ENCODE data around the gene U2AF1L4.
A peak's percentile ranks its signal among the peaks of the same experiment; 100 is the strongest.
"Not testable (repeated sequence)": the region's sequence is repeated elsewhere in the genome, so short reads cannot be mapped to it uniquely, and the experiment has no call there.

U2AF1L4 gene

DNA sequence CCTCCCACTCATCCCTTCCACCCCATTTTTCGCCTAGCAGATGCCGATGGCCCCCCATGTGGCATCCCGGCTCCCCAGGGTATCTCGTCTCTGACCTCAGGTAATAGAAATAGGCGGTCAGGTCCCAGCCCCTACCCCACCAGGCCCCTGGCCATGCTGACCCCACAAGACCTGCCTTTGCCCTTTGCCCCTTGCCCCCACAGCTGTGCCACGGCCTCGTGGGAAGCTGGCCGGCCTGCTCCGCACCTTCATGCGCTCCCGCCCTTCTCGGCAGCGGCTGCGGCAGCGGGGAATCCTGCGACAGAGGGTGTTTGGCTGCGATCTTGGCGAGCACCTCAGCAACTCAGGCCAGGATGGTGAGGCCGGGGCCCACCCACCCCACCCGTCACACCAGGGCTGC is 35.5 kb upstream of the U2AF1L4 start:
- DNase-seq (ENCODE audit: low read depth): no peak

DNA sequence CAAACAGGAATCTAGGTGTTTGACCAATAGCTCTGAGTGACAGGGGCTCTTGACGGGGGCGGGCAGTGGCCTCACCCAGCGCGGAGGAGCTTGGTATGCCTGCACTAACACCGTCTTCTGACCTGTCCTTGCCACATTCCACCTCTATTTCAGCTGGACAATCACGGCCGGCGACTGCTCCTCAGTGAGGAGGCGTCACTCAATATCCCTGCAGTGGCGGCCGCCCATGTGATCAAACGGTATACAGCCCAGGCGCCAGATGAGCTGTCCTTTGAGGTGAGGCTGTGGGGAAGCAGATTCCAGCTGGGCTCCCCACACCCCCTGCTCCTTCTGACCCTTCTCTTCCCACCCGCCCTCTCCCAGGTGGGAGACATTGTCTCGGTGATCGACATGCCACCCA is 34.8 kb upstream of the U2AF1L4 start:
- no peak for DNase-seq (ENCODE audit: low read depth)

DNA sequence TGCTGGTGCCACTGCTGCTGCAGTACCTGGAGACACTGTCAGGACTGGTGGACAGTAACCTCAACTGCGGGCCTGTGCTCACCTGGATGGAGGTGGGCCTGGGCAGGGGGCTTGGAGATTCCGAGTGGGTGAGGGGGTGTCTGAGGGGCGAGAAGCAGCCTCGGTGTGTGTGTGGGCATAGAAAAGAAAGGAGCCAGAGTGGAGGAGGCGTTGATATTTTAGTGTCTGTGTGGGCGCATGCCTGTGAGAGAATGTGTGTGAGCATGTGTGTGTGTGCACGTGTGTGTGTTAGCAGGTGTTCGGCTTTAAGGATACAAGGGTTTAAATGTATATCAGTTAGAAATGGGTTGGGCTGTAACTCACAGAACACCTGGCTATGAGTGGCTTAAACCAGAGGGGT is 33.8 kb upstream of the U2AF1L4 start:
- no peak for DNase-seq (ENCODE audit: low read depth)

DNA sequence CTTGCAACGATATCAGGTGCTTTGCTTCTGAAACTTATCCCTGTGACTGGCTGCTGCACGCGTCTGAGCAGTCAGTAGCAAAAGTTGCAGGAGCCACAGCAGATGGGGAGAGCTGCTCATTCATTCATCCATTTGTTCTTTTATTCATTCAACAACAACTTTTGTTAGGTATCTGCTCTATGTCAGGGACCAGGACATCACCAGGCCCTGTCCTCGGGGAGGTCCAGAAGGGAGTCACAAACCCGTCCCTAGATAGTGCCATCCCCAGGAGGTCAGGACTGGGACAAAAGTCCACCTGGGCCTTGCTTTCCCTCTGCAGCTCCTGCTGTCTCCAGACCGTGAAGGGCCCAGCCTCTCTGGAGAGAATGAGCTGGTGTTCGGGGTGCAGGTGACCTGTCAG is 32.7 kb upstream of the U2AF1L4 start:
- DNase-seq (ENCODE audit: low read depth): no peak

DNA sequence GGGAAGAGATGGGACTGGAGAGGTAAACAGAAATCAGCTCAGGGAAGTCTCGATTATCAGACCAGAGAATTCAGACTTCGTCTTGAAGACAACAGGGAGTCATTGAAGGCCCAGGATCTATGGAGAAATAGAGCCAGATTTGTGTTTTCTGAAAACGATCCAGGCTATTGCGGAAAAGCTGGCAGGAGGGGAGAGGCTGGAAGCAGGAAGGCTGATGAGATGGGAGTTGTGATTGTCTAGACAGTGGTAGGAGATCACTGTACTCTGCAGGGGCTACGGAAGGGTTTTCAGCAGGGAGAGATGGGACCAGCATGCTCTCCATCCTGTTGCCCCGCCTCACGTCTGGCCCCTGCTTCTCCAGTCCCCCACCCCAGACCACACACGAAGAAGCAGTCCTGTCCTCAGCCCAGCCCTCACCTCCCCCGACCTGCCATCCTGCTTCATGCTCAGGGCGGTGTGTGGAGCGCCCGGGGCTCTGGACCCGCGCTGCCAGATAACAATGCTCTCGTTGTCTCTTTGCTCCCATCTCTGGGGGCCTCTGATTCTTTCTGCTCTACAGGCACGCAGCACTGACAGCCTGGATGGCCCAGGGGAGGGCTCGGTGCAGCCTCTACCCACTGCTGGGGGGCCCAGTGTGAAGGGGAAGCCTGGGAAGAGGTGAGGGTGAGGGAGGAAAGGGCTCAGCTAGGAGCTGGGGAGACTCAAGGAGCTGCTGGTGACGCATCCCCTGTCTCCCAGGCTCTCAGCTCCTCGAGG is 32.0 kb upstream of the U2AF1L4 start:
- no peak for DNase-seq (ENCODE audit: low read depth)

DNA sequence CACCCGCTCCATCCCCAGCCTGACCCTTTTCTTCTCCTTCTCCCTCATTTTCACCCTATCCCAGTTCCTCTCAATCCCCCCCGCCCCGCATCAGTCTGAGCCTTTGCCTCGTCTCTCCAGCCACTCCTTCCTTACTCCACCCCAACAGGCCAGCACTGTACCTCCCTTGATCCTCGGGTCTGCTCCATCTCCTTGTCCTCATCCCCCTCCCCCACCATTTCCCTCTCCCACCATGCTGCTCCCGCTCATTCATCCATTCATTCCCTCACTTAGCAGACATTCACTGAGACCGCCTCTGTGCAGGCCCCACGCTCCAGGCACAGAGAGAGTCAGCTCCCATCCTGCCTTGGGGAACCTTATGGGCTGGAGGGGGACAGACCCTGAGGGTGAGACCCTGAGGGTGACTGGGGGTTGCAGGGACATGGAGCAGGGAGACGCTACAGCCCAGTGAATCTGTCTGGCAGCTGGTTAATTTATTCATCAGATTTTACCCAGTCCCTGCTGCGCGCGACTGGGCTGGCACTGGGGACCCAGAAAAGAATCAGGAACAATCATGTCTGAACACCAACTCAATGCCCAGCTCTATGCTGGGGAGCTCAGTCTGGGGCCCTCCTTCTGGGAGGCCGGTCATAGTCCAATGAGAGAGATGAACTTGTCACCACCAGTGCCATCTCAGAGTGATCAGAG is 31.0 kb upstream of the U2AF1L4 start:
- DNase-seq (ENCODE audit: low read depth): no peak

DNA sequence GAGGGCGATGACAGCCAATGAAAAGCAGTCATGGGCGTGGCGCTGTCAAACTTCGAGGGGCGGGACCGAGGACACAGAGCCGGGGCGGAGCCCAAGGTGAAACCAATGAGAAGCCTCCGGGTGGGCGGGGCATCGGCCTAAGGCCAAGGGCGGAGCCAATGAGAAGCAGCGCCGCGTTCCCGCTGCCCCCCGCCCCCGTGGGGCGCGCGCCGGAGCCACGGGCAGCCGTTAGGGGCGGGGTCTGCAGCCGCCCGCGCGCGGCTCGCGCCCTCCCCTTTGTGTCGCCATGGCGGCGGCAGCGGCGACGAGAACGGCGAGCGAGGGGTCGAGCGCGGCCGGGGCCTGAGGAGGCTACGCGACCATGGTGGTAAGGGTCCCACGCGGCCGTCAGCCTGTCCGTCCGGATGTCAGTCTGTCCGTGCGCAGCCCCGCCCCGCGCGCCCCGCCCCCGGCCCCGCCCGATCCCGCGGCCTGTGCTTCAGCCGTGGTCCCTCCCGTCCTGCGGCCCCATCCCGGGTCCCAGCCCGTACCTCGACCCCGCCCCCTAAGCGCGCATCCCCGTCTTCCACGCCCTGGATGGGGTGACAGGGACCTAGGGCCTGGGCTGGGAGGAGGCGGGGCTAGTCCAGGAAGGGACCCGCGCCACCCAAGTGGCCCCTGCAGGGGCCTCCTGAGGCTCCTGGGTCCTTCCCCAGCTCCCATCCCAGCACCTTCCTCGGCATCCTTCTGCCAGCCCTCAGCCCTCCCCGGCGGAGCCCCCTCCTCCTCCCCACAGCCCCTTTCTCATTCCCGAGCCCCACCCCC is 30.3 kb upstream of the U2AF1L4 start, which contains the start of gene ARHGAP33:
Gene ARHGAP33 (plus strand): TSS at position 267 of the 804 bp plus-strand sequence. CDS start 95 bp downstream, at position 362.
- DNase-seq (ENCODE audit: low read depth): peak; percentile 93

DNA sequence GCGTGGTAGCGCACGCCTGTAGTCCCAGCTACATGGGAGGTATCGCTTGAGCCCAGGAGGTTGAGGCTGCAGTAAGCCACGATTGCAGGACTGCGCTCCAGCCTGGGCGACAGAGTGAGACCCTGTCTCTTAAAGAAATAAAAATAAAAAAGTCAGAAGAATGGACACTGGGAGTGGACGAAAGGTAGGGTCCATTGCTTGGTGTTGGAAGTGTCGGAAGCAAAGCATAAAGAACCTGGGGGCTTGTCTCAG is 29.8 kb upstream of the U2AF1L4 start:
- DNase-seq (ENCODE audit: low read depth): no peak

DNA sequence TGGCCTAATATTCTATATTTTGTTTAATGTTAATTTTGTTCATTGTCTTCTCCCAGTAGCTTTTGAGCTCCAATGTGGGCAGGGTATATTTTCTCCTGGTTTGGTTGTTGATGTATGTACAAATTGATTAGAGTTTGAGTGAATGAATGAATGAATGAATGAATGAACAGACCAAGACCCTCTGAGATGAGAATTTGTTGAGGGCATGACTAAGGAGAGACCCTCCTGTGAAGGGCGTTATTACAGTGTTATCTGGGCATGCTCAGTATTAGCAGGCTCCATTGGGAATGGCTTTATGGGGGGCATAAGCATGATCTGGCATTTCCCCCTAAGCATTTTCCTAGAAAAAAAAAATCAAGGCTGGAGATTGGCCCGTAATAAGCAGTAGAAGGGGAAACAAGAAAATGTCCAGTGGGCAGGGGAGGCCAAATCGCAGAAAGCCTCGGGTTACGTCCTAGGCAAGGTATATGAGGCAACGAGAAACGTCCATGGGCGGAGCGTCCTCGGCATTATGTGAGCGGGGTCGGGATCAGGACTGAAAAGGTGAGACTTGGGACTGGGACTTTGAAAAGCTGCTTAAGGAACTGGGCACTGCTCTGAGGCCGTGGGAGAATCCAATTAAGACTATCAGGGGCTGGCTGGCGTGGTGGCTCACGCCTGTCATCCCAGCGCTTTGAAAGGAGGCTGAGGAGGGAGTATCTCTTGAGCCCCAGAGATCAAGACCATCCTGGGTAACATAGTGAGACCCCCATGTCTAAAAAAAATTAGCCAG is 29.2 kb upstream of the U2AF1L4 start:
- no peak for DNase-seq (ENCODE audit: low read depth)

DNA sequence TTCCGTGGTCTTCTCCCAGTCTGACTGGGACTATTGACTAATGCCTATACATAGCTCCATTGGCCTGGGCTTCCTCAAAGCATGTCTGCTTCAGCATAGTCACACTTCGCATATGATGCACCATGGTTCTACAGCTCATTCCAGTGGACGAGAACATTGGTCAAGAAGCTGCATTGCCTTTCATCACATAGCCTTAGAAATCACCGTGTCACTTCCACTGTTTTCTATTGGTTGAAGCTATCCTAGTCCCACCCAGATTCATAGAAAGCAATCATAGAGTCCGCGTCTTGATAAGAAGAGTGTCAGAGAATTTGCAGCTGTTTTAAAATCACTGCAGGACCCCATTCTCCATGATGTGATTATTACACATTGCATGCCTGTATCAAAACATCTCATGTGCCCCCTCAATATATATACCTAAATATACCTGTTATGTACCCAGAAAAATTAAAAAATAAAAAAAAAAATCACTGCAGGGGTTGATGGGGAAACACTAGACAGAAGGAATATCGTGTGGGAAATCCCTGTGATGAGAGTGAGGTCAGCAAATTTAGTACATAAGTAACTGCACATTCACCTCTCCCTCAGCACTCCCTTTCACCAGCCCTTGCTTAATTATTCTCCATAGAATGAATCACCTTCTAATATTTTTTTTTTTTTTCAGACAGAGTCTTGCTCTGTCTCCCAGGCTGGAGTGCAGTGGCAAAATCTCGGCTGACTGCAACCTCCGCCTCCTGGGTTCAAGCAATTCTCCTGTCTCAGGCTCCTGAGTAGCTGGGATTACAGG is 28.0 kb upstream of the U2AF1L4 start:
- DNase-seq (ENCODE audit: low read depth): no peak

DNA sequence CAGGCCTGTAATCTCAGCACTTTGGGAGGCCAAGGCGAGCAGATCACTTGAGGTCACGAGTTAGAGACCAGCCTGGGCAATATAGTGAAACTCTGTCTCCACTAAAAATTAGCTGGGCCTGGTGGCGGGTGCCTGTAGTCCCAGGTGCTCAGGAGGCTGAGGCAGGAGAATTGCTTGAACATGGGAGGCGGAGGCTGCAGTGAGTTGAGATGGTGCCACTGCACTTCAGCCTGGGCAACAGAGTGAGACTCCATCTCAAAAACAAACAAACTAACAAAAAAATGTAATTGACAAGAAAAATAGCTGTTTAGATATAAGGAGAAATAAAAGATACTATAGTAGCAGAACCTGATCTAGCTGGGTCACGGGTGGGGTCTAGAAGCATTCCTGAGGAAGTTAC is 27.1 kb upstream of the U2AF1L4 start:
- DNase-seq (ENCODE audit: low read depth): not testable (repeated sequence)

DNA sequence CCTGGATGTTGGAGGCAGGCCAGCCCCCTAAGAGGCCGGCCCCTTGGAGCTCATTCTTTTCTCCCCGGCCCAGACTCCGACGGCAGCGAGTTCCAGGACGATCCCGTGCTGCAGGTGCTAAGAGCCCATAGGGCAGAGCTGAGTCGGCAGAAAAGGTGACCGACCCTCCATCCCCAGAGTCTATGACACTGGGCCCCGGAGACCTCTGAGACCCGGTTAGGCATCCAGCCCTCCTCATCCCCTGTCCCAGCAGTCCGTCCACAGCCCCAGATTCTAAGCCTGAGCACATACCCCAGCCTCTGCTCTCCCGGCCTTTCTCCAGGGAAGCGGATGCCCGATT is 22.8 kb upstream of the U2AF1L4 start:
- DNase-seq (ENCODE audit: low read depth): no peak

DNA sequence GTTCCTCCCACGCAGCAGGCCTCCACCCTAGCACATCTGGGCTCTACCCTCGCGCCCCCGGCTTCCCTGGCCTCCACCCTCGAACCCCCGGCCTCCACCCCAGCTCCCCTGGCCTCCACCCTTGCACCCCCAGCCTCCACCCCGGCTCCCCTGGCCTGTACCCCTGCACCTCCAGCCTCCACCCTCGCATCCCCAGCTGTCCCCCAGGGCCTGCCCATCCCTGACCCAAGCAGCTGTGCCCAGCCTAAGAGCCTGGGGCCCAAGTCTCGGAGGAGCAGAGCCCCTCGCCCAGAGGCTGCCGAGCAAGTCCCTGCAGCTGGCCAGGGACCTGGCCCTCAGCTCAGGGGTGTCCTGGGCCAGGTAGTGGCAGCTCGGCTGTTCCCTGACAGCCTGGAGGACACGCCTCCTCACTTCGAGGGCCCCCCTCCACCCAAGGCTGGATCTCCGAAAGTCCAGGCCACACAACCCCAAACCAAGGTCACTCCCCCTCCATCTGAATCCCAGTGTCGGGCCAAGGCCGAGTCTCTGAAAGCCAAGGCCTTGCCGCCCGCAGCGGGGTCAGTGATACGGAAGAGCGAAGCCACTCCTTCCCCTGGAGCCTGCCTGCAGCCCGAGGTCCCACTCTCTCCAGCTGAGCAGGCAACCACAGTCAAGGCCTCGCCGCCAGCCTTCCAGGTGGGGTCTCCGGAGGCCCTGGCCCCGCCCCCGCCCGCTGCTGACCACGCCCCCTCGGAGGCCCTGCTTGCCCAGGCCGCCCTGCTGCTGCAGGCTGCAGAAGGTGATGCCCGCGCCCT is 22.3 kb upstream of the U2AF1L4 start:
- no peak for DNase-seq (ENCODE audit: low read depth)

DNA sequence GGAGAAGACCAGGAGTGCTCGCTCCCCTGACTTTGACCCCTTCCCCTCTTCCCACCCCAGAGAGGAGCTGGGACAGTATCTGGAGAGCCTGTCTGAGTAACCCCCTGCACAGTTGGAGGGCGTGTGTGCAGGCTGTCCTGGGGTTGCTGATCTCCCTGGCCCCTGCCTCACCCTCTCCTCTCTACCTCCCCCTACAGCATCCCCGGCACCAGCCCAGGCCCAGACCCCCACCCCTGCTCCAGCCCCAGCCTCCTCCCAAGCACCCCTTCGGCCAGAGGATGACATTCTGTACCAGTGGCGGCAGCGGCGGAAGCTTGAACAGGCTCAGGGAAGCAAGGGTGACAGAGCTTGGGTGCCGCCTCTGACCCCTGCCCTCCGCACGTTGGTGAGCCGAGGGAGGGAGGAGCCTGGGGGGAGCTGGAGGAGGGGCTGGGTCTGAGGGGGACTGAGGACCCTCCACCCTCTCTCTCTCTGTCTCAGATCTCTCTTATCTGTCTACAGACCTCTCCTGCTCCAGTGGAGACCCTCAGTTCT is 21.4 kb upstream of the U2AF1L4 start:
- DNase-seq (ENCODE audit: low read depth): no peak

DNA sequence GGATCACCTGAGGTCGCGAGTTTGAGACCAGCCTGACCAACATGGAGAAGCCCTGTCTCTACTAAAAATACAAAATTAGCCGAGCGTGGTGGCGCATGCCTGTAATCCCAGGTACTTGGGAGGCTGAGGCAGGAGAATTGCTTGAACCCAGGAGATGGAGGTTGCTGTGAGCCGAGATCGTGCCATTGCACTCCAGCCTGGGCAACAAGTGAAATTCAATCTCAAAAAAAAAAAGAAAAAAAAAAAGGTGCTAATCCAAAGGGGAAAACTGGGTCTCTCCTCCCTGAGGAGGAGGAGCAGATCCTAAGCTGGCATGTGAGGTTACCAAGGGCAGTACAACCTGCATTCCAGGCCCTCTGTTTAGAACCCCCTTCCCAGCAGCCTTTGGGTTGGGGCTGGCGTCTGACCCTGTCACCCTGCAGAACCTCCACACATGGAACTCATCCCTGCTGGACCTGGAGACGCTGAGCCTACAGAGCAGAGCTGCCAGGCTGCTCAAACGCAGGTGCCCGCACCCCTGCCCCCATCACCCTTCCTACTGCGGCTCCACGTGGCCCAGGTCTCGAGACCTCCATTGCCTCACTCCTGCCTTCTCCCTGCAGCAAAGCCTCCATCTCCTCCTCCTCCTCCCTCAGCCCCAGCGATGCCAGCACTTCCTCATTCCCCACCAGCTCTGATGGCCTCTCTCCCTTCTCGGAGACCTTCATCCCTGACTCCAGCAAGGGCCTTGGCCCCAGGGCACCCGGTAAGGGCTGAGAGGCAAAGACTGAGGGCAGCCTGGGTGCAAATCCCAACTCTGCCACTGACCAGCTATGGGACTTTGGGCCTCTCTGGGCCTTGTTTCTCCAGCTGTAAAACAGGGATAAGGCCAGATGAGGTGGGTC is 19.5 kb upstream of the U2AF1L4 start:
- DNase-seq (ENCODE audit: low read depth): no peak

DNA sequence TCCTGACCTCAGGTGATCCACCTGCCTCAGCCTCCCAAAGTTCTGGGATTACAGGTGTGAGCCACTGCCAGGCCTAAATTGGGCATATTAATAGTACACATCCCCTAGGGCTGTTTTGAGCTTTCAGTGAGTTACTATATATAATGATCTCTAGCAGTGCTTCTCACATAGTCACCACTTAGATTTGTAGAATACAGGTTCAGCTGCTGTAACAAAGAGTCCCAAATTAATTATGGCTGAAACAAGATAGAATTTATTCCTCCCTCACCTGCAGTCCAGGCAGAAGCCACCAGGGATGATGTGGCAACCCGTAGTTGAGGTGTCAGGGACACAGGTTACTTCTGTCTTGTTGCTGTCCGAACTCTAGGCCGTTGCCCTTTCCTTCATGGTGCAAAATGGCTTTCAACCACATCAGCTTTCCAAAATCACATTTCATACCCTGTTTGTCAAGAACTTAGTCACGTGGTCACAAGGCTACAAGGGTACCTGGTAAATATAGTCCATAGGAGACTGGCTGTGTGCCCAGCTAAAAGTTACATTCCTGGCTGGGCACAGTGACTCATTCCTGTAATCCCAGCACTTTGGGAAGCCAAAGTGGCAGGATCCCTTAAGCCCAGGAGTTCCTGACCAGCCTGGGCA is 15.6 kb upstream of the U2AF1L4 start:
- DNase-seq (ENCODE audit: low read depth): no peak

DNA sequence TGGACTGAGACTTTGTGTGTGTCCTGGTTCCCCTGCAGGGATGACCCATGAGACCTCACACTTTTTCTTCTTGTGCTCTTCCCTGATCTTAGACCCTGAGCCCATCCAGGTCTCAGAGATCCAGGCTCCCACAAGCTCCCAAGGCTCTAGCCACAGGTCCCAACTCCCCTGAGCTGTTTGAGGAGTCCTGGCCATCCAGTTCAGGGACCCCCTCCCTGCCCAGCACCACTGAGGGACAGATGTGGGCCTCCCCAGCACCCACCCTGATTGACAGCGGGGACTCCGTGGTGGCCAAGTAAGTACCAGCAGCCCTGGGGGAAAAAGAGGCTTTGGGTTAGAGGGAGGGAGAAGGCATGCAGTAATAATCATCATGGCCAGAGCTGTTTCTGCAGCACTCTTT is 14.5 kb upstream of the U2AF1L4 start:
- DNase-seq (ENCODE audit: low read depth): no peak

DNA sequence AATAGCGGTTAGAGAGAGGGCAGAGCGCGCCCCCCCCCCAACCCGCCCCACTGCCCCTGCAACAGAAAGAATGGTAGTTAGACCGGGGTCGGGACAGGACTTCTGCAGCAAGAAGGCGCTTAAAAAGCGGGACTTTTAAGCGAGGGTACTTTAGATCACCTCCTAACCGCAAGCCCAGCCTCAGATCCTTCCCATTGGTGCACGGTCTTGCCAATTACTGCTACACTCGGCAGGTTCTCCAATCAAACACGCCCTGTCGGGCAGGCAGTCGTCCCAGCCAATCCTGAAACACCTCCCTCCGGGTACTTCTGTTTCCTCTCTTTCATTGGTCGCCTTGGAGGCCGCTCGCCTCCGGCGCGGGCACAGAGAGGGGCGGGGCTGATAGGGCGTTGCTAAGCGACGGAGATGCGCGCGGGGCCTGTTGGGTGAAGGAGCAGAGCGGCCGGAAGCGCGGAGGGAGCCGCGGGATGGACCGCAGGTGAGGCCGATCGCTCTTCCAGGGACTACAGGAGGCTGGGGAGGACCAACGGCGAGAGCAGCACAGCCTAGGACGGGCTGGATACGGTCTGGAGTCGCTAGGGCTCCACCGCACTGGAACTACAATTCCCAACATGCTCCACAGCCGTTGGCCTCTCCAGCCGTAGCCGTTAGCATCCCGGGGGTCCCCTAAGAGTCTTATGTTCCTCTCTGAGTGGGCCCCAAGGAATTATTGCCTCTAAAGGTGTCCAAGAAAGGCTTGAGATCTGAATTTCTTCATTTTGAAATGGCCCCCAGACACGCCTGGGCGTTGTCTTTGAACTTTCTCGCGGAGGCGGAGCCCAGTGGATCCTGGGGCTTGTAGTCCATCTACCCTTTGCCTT is 12.8 kb upstream of the U2AF1L4 start, which contains the start of gene PROSER3:
Gene PROSER3 (plus strand): TSS at position 428 of the 860 bp plus-strand sequence. CDS start 40 bp downstream, at position 468.
- peak; percentile 99 for DNase-seq (ENCODE audit: low read depth)
